GM10847 (cell line): ENCODE results near the gene HPSE2.

Source experiments
- POLR2A ChIP-seq: IDR thresholded peaks from 2 replicates; pipeline ENCODE4 v1.6.1; 2011; ENCODE audit not compliant: insufficient read length; ENCODE audit errors: extremely low read depth

Gene HPSE2

GRCh38 chr10:98436704-98437103 lies 798.9 kb downstream of the HPSE2 start:
- TF ChIP-seq POLR2A = no peak

- TF ChIP-seq POLR2A = no peak
These were observed 800.5 kb downstream of the HPSE2 start for GRCh38 chr10:98435178-98435577.

- no peak for TF ChIP-seq POLR2A
These were observed 801.5 kb downstream of the HPSE2 start for GRCh38 chr10:98433881-98434732.

GRCh38 chr10:98433371-98433770 lies 802.3 kb downstream of the HPSE2 start:
- no peak for TF ChIP-seq POLR2A

GRCh38 chr10:98432330-98432729 lies 803.3 kb downstream of the HPSE2 start:
- no peak for TF ChIP-seq POLR2A

GRCh38 chr10:98431016-98431415 lies 804.6 kb downstream of the HPSE2 start:
- no peak for TF ChIP-seq POLR2A

GRCh38 chr10:98430427-98430826 lies 805.2 kb downstream of the HPSE2 start:
- no peak for TF ChIP-seq POLR2A

- no peak for TF ChIP-seq POLR2A
These were observed 806.2 kb downstream of the HPSE2 start for GRCh38 chr10:98429320-98430072.

- TF ChIP-seq POLR2A = no peak
These were observed 808.6 kb downstream of the HPSE2 start for GRCh38 chr10:98427011-98427515.

- TF ChIP-seq POLR2A = no peak
These were observed 809.9 kb downstream of the HPSE2 start for GRCh38 chr10:98425511-98426352.

- TF ChIP-seq POLR2A = no peak
These were observed 811.1 kb downstream of the HPSE2 start for GRCh38 chr10:98424295-98425254.

- no peak for TF ChIP-seq POLR2A
These were observed 811.9 kb downstream of the HPSE2 start for GRCh38 chr10:98423691-98424120.

GRCh38 chr10:98422182-98422581 lies 813.5 kb downstream of the HPSE2 start:
- no peak for TF ChIP-seq POLR2A

- TF ChIP-seq POLR2A = no peak
These were observed 814.9 kb downstream of the HPSE2 start for GRCh38 chr10:98420786-98421185.
